ENCODE results near the gene PLVAP. TPM values are rescaled to one million over a fixed set of nuclear protein-coding genes. Genes with fewer than 3 reads are reported as not detected.
A peak's percentile ranks its signal among the peaks of the same experiment; 100 is the strongest.

The PLVAP gene
- total RNA-seq, 4 donors from 2014 or later: 9.1 to 38.3 (median 25.7) TPM

DNA sequence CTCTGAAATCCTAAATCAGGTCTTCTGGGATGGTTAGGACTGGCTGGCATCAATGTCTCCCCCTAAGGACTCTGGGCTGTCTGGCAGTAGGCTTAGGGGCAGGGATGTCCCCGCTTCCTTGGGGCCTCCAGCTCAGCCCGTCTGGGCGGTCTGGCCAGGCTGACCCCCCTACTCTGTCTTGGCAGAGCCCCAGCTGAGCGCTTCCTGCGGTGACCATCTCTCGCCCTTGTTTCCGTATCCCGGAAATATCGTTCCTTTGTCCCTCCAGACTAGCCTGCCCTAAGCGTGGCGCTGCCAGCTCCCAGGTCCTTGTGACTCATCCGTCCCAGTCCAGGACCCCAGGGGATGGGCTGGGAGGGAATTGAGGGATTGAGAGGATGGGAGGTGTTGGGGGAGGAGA lies 28.4 kb downstream of the PLVAP start:
- peaks cover 7 to 52% (median 13%) of the 10 kb centered on the region in 3 donors for H3K4me1 ChIP-seq
- H3K9me3 ChIP-seq: no peaks in the 10 kb centered on the region
- peak overlapping the region in 1 of 4 donors; percentile 22 for H3K4me3 ChIP-seq
- intact Hi-C loops (cut with DNase I): no loop called here
- DNase-seq: no peak
- H3K27ac ChIP-seq: peak overlapping the region in 3 of 4 donors; percentile 43 to 75 (median 72)
- peaks cover 0 to under 1% (median 0%) of the 10 kb centered on the region in 3 donors for H3K36me3 ChIP-seq
- peaks cover 0 to 31% (median 0%) of the 10 kb centered on the region in 4 donors for H3K27me3 ChIP-seq
- TF ChIP-seq, protein P1, sequence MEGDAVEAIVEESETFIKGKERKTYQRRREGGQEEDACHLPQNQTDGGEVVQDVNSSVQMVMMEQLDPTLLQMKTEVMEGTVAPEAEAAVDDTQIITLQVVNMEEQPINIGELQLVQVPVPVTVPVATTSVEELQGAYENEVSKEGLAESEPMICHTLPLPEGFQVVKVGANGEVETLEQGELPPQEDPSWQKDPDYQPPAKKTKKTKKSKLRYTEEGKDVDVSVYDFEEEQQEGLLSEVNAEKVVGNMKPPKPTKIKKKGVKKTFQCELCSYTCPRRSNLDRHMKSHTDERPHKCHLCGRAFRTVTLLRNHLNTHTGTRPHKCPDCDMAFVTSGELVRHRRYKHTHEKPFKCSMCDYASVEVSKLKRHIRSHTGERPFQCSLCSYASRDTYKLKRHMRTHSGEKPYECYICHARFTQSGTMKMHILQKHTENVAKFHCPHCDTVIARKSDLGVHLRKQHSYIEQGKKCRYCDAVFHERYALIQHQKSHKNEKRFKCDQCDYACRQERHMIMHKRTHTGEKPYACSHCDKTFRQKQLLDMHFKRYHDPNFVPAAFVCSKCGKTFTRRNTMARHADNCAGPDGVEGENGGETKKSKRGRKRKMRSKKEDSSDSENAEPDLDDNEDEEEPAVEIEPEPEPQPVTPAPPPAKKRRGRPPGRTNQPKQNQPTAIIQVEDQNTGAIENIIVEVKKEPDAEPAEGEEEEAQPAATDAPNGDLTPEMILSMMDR (IDR thresholded peaks at IDR 0.05): no peak
- no peak for TF ChIP-seq POLR2A (IDR thresholded peaks at IDR 0.05)
- WGBS, 2 donors: 8 to 11% methylated on average over 10 to 12 of the region's 12 CpGs

DNA sequence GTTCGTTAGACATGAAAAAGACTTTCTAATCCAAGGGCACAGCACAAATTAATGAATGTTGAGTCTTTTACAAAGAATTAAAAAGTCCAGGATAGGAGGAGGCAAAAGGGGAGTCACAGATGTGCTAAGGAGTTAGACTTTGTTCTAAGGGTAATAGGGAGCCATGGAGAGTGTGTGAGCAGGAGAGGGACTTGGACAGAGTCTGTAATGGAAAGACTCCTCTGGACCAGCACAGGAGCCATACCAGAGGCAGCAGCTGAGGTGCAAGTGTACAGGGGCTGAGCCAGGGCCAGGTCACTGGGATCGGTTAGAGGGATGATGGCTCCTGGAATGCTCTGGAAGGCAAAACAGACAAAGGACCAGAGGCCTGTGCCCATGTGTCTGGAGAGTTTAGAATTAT lies 29.3 kb downstream of the PLVAP start:
- Histone ChIP-seq H3K36me3 (peaks cover 0 to 4% (median 0%) of the 10 kb centered on the region in 3 donors), H3K4me1 (peaks cover 7 to 52% (median 13%) of the 10 kb centered on the region in 3 donors), H3K4me3 (no peak overlapping the region), H3K9me3 (no peaks in the 10 kb centered on the region), H3K27ac (peak overlapping the region; percentile 4 to 82 (median 58)), H3K27me3 (peaks cover 0 to 27% (median 0%) of the 10 kb centered on the region in 4 donors)
- no peak for TF ChIP-seq POLR2A (IDR thresholded peaks at IDR 0.05)
- TF ChIP-seq, protein P1 (IDR thresholded peaks at IDR 0.05): no peak
- intact Hi-C loops (cut with DNase I): loop anchor here (2.0 kb wide), 1 partner anchor 37 kb away; no protein-coding TSS in a partner anchor
- WGBS, 2 donors: 47 to 74% methylated on average over 2 of the region's 2 CpGs
- no peak for DNase-seq

DNA sequence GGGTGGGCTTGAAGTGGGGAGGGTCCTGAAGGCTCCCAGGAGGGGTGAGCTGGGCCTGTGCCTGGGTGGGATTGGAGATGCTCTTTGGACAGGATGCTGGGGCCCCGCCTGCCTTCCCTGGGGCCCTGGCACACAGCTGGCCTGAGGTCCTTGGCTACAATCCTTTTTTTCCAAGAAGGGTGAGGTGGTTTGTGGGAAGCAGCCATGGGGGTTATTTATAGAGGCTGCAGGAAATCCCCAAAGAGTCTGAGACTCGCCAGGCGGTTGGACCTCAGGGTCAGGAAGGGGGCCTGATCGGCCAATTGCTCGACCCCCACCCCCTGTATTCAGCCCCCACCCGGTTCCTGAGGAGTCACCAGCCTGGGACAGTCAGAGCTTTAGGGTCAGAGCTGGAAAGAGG lies 29.8 kb downstream of the PLVAP start:
- DNase-seq: no peak
- TF ChIP-seq POLR2A (IDR thresholded peaks at IDR 0.05): no peak
- TF ChIP-seq, protein P1 (IDR thresholded peaks at IDR 0.05): no peak
- Histone ChIP-seq H3K4me3 (no peak overlapping the region), H3K27ac (peak overlapping the region in 3 of 4 donors; percentile 43 to 82 (median 72)), H3K9me3 (no peaks in the 10 kb centered on the region), H3K27me3 (peaks cover 0 to 23% (median 0%) of the 10 kb centered on the region in 4 donors), H3K36me3 (peaks cover 0 to 6% (median 0%) of the 10 kb centered on the region in 3 donors), H3K4me1 (peaks cover 7 to 52% (median 13%) of the 10 kb centered on the region in 3 donors)
- intact Hi-C loops (cut with DNase I): loop anchor here (2.0 kb wide), 1 partner anchor 37 kb away; no protein-coding TSS in a partner anchor
- WGBS, 2 donors: 14 to 21% methylated on average over 5 of the region's 6 CpGs

DNA sequence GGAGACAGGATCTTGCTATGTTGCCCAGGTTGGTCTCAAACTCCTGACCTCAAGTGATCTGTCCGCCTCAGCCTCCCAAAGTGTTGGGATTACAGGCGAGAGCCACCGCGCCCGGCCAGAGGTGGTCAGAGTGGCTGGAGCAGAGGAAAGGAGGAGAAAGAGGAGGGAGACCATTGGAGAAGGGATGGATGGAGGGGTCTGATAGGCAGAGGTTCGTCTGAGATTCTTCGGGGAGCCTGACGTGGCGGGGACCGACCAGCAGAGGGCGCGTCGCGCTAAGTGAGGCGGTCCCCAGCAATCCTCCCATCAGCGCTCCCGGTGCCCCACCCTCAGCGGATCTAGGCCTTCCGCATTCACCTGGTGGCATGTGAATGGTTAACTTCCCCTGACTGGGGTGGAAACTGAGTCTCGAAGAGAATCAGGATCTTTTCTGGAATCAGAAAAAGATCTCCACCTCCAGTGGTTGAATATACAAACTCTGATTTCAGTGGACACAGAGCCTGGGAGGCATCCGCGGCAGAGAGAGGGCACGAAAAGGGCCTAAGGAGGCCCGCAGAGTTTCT lies 31.0 kb downstream of the PLVAP start:
- 18 to 76% methylated on average over 5 to 18 of the region's 24 CpGs for WGBS, 2 donors
- Histone ChIP-seq H3K4me1 (peaks cover 7 to 44% (median 13%) of the 10 kb centered on the region in 3 donors), H3K27me3 (peaks cover 0 to 15% (median 0%) of the 10 kb centered on the region in 4 donors), H3K27ac (peak overlapping the region in 2 of 4 donors; percentile 33 to 72), H3K9me3 (no peaks in the 10 kb centered on the region), H3K36me3 (peaks cover 0 to 18% (median 0%) of the 10 kb centered on the region in 3 donors), H3K4me3 (no peak overlapping the region)
- DNase-seq: no peak
- intact Hi-C loops (cut with DNase I): loop anchor here (2.0 kb wide), 1 partner anchor 39 kb away; no protein-coding TSS in a partner anchor
- TF ChIP-seq, protein P1 (IDR thresholded peaks at IDR 0.05): peak; percentile 92 to 96 (median 94)
- no peak for TF ChIP-seq POLR2A (IDR thresholded peaks at IDR 0.05)

DNA sequence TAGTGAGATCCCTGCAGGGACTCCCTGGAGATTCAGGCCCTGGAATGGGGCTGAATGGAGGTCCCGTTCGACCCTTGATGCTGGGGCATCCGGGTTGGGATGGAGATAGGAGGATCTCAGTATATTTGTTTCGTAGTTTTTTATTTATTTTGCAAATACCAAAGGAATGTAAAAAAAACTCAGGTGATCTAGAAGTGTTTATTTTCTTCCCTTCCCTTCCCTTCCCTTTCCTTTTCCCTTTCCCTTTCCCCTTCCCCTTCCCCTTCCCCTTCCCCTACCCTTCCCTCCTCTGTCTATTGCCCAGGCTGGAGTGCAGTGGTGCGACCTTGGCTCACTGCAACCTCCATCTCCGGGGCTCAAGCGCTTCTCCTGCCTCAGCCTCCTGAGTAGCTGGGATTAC lies 35.3 kb downstream of the PLVAP start:
- H3K36me3 ChIP-seq: peaks cover 0 to 22% (median 0%) of the 10 kb centered on the region in 3 donors
- peaks cover 10 to 49% (median 14%) of the 10 kb centered on the region in 3 donors for H3K4me1 ChIP-seq
- DNase-seq: no peak
- no peak for TF ChIP-seq POLR2A (IDR thresholded peaks at IDR 0.05)
- TF ChIP-seq, protein P1 (IDR thresholded peaks at IDR 0.05): no peak
- WGBS, 2 donors: 79 to 81% methylated on average over 7 of the region's 7 CpGs
- no peaks in the 10 kb centered on the region for H3K9me3 ChIP-seq
- no peak overlapping the region for H3K4me3 ChIP-seq
- no peak overlapping the region for H3K27ac ChIP-seq
- intact Hi-C loops (cut with DNase I): no loop called here
- no peaks in the 10 kb centered on the region for H3K27me3 ChIP-seq
